Occipital lobe (tissue), 2 donors: ENCODE results near the gene SMIM13. TPM values are rescaled to one million over a fixed set of nuclear protein-coding genes. Genes with fewer than 3 reads are reported as not detected.

Experiments used
- DNase-seq: peaks from one replicate; lab custom pipeline; 2025; lab: John Stamatoyannopoulos, UW
- total RNA-seq: library from RNA; depleted of rRNA; stranded (reverse); fragments of >200 nt; gene quantifications from one replicate; pipeline ENCODE4 v1.2.3, GENCODE V29; 2014

Gene SMIM13
- total RNA-seq, 1 donor from 2014 or later, result 119 TPM

GRCh38 chr6:11153447-11153846 lies 59.8 kb downstream of the SMIM13 start:
- DNase-seq, result no peak

GRCh38 chr6:11155589-11155988 lies 62.0 kb downstream of the SMIM13 start:
- DNase-seq, result no peak

- DNase-seq, result no peak
Observed at GRCh38 chr6:11160199-11160598, 66.6 kb downstream of the SMIM13 start.

- no peak for DNase-seq
Observed at GRCh38 chr6:11161031-11161956, 67.7 kb downstream of the SMIM13 start.

GRCh38 chr6:11162262-11162661 lies 68.6 kb downstream of the SMIM13 start:
- DNase-seq, result no peak

DNA sequence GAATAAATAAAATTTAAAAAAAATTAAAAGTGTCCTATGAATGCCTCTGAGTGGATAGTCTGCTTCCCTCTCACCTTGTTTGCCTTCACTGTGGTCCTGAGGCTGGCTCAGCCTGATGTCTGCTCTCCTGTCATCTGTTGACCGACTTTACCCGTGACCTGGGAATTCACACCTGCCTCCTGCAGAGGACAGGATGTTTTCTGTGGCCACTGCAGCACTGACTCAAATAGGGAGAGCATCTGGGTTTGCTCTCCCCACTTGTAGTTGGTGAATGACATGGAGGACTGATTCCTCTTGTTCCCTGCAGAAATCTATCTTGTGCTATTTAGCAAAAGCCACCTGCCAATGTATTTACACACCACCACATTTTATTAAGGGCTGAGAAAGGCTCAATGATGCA lies 70.3 kb downstream of the SMIM13 start:
- no peak for DNase-seq

DNA sequence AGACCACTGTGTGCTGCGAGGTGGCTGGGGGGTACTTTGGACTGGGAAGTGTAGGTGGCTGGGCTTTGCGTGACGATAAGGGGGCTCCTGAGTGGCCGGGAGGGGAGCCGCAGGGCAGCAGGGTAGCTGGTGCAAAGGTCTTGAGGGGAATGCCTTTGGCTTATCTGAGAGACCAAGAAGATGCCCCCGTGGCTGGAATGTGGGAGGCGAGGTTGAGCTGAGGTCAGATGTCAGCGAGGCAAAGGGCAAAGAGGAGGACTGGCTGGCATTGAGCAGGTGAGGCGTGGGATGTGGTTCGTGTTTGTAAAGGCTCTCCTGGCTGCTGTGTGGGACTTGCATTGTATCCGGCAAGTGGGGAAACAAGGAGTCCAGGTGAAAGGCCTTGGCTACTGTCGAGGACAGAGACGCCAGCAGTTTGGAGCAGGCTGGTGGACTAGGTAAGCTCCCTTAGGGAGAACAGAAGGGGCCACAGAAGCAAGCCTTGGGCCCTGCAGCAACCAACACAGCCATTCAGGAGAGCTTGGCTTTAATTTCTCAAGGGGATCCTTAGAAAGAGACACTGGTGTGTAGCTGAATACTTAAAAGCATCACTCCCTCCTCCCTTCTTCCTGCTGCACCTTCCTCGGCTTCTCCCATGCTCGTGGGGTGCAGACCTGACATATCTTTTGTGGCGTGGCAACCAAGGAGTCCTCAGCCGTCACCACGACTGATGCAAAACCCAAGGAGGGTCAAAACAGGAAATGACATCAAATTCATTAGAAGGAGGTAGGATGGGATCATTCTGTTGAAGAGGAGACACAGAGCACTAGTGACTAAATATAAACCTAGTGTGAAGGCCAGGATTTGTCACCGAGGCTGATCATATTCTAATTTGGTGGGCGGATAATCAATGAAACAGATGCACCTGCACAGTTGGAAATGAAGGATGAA lies 71.3 kb downstream of the SMIM13 start:
- DNase-seq, result no peak

DNA sequence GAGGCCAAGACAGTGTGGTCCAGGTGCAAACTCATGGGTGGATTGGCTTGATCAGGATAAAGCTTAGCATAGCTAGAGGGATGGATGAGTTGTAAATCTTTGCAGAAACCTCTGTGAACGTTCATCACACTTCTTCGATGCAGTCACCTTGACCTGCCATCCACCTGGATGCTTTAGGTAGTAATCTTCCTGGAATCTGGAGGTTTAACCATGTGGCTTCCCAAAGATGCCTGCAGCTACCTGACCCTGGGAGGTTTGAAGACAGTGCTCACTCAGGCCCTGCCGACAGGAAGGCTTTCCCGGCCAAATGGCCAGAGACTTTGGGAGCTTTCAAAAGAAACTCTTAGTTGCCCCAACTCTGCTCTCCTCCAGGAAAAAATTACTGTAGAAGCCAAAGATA lies 73.3 kb downstream of the SMIM13 start:
- no peak for DNase-seq

DNA sequence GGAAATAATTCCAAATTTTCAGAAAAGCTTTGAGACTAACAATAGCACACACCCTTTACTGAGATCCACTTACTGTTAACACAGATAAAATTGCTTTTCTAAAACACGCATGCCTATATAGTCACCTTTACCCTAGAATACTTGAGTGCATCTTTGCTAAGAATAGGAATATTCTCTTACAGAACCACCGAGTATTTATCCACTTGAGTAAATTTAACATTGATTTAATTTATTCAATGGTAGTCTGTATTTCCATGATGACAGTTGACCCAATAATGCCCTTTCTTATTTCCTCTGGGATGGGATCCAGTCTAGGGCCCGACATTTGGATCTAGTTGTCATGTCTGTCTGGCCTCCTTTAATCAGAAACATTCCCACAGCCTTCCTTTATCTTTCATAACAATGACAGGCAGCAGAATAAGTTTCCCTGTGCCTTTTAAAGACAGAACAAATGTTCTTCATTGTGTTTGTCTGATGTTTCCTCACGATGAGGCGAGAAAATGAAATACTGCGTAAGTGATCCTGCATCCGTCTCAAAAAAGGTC lies 74.5 kb downstream of the SMIM13 start:
- no peak for DNase-seq

DNA sequence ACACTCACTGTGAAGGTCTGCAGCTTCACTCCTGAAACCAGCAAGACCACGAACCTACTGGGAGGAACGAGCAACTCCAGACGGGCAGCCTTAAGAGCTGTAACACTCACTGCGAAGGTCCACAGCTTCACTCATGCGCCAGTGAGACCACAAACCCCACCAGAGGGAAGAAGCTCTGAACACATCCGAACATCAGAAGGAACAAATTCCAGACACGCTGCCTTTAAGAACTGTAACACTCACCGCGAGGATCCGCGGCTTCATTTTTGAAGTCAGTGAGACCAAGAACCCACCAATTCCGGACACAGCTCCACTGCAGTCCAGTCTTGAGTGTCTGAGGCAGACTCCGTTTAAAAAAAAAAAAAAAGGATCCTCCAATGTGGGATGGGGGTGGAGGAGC lies 78.3 kb downstream of the SMIM13 start:
- no peak for DNase-seq

DNA sequence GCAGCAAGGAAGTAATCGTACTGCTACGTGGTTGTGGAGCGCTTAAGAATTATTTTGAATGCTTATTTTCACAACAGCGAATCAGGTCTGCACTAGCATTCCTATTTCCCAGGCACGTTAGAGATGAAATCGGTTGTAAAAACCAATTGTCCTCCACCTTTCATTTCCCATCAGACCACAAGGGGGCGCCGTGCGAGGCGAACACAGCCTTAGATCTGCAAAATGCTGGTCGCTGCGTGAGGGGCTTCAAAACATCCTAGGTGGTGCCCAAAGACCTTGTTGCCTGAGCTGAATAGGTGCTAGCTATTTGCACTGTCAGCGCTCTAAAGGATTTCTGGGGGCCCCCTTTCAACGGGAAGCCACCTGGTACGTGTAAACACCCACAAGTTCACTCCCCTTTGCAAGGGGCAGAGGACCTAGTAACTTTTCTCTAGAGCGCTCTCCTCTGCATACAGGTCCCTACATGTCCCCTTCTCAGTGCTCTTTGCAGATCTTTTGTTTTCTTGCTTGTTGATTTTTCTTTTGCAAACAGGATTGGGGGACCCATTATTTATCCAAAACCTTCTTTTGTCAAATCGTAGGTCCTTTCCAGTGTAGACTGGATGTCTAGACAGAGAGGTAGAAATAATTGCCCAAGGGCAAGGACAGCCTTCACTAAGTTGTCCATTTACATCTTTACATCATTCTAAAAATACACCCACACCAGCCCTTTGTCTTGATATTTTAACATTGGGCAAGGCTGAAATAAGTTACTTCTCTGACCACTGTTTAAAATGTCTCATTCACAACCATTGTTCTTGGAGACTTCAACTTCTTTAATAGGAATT lies 79.1 kb downstream of the SMIM13 start:
- no peak for DNase-seq

DNA sequence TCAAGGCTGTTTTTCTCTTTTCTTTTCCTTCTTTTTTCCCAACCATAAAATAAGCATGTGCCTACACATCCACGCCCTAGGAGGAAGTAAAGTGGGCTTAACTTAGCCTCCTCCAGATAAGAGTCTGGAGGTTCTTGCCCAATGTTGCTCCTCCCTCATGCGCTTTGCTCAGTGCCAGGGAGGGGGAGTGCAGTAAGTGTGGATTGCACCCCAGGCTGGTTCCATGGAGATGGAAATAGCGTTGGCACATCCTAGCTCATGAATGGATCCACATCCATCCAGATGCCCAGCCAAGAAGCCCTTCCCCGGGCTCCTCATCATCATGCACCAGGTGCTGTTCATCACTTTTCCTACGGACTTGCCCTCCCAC lies 80.6 kb downstream of the SMIM13 start:
- no peak for DNase-seq

- DNase-seq, result no peak
Observed at GRCh38 chr6:11177271-11177670, 83.6 kb downstream of the SMIM13 start.

DNA sequence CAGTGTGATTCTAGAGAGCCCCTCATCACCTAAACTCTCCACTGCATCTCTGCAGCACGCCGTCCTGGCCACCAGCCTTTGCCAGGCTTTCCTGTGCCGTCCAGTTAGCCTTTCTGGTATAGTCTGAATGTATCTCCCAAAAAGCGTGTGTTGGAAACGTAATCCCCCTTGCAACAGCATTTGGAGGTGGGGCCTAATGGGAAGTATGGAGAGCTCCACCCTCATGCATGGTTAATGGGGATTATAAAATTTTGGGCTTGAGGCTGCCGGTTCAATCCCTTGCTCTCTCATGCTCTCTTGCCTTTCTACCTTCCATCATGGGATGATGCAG lies 85.4 kb downstream of the SMIM13 start:
- no peak for DNase-seq

DNA sequence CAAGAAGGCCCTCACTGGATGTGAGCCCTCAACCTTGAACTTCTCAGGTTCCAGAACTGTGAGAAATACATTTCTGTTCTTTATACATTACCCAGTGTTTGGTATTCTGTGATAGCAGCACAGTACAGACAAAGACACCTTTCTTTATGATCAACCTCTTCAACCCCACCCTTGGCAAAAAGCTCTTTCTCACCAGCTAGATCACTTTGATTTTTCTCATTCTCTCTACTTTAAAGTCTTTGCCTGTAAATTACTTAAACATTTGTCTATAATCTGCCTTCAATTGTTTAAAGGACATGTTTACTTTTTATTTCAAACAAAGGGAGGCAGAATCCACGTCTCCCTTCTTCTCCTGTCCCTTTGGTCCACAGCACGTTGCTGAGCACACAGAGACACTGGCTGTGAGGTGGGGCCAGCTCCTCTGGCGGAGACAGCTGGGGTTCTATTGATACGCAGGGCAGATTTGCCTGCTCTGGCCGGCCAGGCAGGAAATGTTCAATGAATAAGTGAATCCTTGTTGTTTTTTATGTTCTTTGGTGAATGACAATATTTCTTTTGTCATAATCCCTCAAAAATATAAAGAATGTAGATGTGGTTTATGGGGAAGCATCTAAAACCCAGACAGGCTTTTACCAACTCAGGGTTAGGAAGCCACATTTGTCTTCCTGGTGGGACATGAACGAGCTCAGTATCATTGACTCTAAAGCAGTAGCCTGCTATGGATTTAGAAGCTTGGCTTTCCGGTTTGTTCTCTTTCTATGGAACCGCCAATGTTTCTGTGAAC lies 86.0 kb downstream of the SMIM13 start:
- no peak for DNase-seq

DNA sequence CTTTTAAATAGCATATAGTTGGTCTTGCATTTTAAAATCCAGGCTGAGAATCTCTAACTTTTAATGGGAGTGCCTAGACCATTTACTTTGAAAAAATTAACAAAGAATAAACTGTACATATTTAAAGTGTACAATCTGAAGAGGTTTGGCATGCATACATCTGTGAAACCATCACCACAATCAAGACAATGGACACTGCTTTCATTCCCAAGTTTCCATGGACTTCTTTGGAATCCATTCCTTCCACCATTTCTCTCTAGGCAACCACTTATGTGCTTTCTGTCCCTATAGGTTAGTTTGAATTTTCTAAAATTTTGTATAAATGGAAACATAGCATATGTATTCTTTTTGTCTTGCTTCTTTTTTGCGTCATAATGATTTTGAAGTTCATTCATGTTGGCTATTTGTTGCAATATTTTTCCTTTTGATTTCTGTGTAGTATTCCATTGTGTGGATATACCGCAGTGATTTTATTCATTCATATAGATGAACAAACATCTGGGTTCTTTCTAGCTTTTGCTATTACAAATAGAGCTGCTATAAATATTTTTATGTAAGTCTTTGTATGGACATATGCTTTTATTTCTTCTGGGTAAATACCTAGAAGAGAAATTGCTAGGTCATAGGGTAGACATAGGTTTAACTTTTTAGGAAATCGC lies 88.0 kb downstream of the SMIM13 start:
- no peak for DNase-seq

DNA sequence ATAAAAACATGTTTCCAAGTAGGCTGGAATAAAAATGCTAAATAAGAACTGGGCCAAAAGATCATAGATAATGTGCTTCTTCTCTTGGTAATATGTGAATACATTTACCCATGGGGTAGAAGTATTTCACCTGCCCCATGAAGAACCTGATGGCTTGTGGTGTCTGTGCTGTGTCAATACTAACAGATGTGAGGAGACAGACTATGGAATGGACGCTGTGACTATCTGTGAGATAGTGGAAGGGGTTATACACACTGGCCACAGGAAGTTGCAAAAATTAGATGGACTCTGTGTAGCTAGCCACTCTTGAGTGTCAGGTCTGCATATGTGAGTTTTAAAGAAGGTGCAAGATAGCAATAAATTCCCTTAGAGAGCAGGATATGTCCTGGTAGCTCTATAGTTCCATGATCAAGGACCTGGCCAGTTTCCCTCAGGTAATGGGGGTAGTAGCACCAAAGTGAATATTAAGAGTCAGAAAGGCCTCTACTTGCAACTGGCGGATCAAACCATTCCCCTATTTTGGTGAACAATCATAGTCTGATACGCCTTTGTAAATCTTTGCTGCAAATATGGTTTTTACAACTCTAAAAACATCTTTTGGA lies 90.2 kb downstream of the SMIM13 start:
- DNase-seq, result no peak

DNA sequence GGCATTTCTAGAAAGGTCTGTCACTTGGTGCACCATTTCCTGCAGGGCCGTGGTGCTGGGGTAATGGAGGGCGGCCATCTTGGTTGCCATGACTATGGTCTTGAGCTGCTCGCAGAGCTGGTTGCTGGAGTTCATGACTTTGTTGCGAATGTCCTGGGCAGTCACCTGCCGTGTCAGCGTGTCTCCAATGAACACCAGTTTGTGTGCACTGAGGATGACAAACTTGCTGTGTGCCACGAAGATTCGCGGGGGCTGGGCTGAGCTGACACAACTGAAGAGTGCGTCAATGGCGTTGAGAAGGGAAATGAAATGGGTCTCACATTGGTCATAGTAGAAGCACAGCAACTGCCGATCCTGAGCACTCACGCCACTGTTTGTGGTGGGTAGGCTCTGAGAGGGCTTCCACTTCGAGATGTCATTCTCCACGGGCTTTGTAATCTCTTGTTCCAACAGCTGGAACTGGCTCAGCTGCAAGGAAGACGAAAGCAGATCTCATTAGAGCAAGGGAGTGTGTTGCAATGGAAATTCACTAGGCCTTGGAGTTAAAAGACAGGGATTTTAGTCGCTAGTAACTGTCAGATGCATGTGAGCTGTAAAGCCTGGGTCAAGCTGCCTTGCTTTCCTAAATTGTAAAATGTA lies 91.7 kb downstream of the SMIM13 start:
- no peak for DNase-seq

- no peak for DNase-seq
Observed at GRCh38 chr6:11187301-11187700, 93.7 kb downstream of the SMIM13 start.
